Aorta (tissue), 5 donors: ENCODE results near the gene RAB11FIP4. TPM values are rescaled to one million over a fixed set of nuclear protein-coding genes. Genes with fewer than 3 reads are reported as not detected.
A peak's percentile ranks its signal among the peaks of the same experiment; 100 is the strongest.

ENCODE experiments used
- ATAC-seq: fragments of 200-7000 bp; cut with Tn5 transposase; one replicate; pipeline ENCODE4 v1.9.1; 2022; ENCODE audit warnings: moderate library complexity; ENCODE audit not compliant: low FRiP score
- DNase-seq, 2 donors: peaks; one replicate each; pipeline ENCODE4 v3.0.0-alpha.2; 2020
- H3K27ac ChIP-seq, 2 donors: one replicate each; pipeline ENCODE4 v1.5.1; 2013; ENCODE audit warnings: low read length in 2 of 2, mild to moderate bottlenecking in 2 of 2, moderate library complexity in 2 of 2, control low read depth in 1 of 2, inconsistent platforms in 1 of 2, low read depth in 1 of 2
- H3K27me3 ChIP-seq, 2 donors: one replicate each; pipeline ENCODE4 v1.6.1; 2013; ENCODE audit warnings: control low read depth in 1 of 2, low read length in 1 of 2, mild to moderate bottlenecking in 1 of 2, moderate library complexity in 1 of 2; ENCODE audit not compliant: insufficient read depth in 2 of 2, control insufficient read depth in 1 of 2
- H3K36me3 ChIP-seq, 2 donors: one replicate each; pipeline ENCODE4 v1.6.1; 2013; ENCODE audit warnings: control low read depth in 1 of 2, low read length in 1 of 2, mild to moderate bottlenecking in 1 of 2; ENCODE audit not compliant: insufficient read depth in 2 of 2, control insufficient read depth in 1 of 2
- H3K4me1 ChIP-seq, 2 donors: one replicate each; pipeline ENCODE4 v1.6.1; 2013; ENCODE audit warnings: low read length in 2 of 2, control low read depth in 1 of 2, mild to moderate bottlenecking in 1 of 2, moderate library complexity in 1 of 2; ENCODE audit not compliant: insufficient read depth in 2 of 2, control insufficient read depth in 1 of 2
- H3K4me3 ChIP-seq, 2 donors: one replicate each; pipeline ENCODE4 v1.5.1; 2013; ENCODE audit warnings: low read length in 2 of 2, control low read depth in 1 of 2, mild to moderate bottlenecking in 1 of 2
- H3K9me3 ChIP-seq: one replicate; pipeline ENCODE4 v1.6.1; 2013; ENCODE audit warnings: mild to moderate bottlenecking, low read length; ENCODE audit not compliant: control insufficient read depth
- WGBS, 2 donors: extraction: QIAGEN DNeasy Blood & Tissue Kit; methylation state at CpG; one replicate each; pipeline ENCODE4 v1.1.7; 2013; 5-methylcytosine and 5-hydroxymethylcytosine counted together
- intact Hi-C, 2 donors: fragments of 100-400 bp; cut with DNase I; formaldehyde crosslinking; loops; one replicate each; pipeline versions ENCODE4 v1.14.2 to v1.15.0; 2022
- polyA plus RNA-seq, 2 donors: library from polyadenylated mRNA; stranded (reverse); fragments of 200-250 nt; gene quantifications; one replicate each; pipeline ENCODE4 v1.2.3, GENCODE V29; 2013
- total RNA-seq, 2 donors: library from RNA; stranded (reverse); fragmentation: NEBNext Ultra II Directional; extraction: Animal tissue kit (Norgen Biotek cat#: 25700); gene quantifications; one replicate each; pipeline ENCODE4 v1.2.1, GENCODE V29; 2021
- donor health status: healthy with polysubstance abuse.
- donor health status: Bipolar disorder and iron deficiency.
- donor health status: DM: no; HTN: no; CAD: no.
- donor health status: DM: no; HTN: no; CAD: no.
- donor health status: DM: yes; HTN: yes; CAD: no.

Gene RAB11FIP4
- total and polyA plus RNA-seq, 4 donors, result 0.15 to 2.6 (median 1.4) TPM

DNA sequence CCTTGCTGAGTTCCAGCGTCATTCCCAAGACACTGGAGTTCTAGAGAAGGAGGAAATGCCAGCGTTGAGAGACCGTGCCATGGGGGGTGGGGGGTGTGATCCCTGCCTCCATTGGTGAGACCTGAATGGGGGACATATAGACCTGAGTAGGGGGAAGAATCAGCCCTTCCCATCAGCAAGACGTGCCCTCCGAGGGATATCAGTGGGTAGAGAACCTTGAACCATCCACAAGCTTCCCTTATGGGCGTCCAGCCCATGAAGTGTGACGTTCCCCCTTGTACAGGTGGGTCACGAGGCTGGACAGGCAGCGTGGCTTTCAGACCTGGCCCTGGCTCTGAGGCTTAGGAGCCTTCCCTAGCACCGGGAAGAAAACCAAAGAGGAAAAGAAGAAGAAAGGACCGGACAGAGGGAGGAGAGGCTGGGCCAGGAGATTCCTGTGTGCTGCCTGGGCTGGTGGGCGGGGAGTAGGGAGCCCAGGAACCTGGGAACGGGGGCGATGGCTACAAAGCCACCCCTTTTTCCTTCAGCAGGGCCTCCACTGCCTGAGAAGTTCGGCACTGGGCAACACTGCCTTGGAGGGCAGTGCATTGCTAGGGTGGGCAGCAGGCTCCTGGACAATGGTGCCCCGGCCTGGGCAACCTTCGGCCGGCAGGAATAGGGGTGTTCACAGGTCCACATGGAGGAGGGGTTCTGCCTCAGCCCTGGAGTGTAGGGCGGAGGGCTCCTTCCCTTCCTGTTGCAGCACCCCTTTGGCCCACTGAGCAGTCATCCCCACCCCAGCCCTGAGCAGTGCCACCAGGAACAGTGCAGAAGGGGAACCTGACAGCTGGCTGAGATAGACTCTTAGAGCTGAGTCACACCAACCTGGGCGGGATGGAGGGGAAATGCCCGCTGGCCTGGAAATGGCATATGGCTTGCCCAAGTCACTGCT lies 7.2 kb downstream of the RAB11FIP4 start:
- no peaks in the 10 kb centered on the region for H3K27me3 ChIP-seq
- no peaks in the 10 kb centered on the region for H3K4me1 ChIP-seq
- H3K9me3 ChIP-seq, result no peaks in the 10 kb centered on the region
- H3K4me3 ChIP-seq, result no peak overlapping the region
- H3K27ac ChIP-seq, result no peak overlapping the region
- WGBS, 2 donors, result 77 to 79% methylated on average over 21 of the region's 21 CpGs
- H3K36me3 ChIP-seq, result no peaks in the 10 kb centered on the region
- ATAC-seq, result no peak
- DNase-seq, result peak in 1 of 2 donors; percentile 43
- intact Hi-C loops, result no loop called here

DNA sequence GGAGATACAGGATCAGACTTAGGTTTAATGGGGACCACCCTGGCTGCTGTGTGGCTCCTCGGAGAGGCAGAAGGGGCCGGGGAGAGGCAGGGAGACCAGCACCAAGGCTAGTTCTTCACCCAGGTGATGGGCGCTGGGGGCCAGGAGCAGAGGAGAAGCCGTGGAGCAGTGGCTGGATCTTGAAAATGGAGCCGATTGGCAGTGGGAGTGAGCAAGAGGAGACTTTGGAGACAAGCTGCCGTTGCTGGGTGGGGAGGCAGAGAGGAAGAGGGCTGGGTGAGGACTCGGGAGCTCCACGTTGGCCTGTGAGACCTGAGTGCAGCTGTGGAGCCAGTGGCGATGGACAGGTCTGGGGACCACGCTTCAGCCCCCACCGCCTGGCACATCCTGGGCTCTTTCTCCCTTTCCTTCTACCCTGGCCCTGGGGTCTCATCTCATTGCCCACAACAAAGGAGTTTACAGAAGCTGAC lies 9.0 kb downstream of the RAB11FIP4 start:
- no peak overlapping the region for H3K4me3 ChIP-seq
- H3K27ac ChIP-seq, result no peak overlapping the region
- 61 to 63% methylated on average over 10 to 11 of the region's 11 CpGs for WGBS, 2 donors
- intact Hi-C loops, result no loop called here
- ATAC-seq (no peak), DNase-seq (no peak)
- H3K4me1 ChIP-seq, result no peaks in the 10 kb centered on the region
- no peaks in the 10 kb centered on the region for H3K9me3 ChIP-seq
- H3K36me3 ChIP-seq, result no peaks in the 10 kb centered on the region
- no peaks in the 10 kb centered on the region for H3K27me3 ChIP-seq

DNA sequence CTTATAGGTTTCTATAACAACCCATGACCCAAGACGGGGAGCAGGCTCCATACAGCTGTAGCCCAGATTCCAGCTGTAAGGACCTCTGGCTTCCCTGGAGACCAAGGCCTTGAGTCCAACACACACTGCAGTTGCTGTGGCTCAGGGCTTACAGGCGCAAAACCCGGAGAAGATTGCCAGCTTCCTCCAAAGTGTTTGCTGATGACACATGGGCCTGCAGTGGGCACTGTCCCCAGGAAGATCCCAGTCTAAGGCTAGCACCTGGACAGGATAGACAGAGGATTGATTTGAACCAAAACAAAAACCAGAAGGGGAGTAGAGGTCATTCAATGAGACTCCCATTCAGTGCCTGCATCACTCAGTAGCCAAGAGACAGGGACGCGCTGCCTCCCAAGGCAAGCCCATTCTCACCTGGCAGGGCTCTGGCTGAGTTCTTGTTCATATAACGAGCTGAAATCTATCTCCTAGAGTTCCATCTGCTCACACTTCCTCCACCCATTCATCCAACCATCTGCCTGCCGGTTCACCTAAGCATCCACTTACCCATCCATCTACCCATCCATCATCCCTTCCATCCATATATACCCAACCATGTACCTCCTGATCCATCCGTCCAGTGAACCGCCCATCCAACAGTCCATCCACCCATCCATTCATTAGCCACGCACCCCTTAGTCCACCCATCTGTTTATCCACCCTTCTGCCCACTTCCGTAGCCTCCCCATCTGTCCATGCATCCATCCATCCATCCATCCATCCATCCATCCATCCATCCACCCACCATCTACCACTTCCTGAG lies 10.2 kb downstream of the RAB11FIP4 start:
- H3K27me3 ChIP-seq, result no peaks in the 10 kb centered on the region
- H3K36me3 ChIP-seq, result no peaks in the 10 kb centered on the region
- intact Hi-C loops, result no loop called here
- H3K27ac ChIP-seq, result no peak overlapping the region
- WGBS, 2 donors, result 87% methylated on average over 11 of the region's 11 CpGs
- ATAC-seq (no peak), DNase-seq (no peak)
- no peak overlapping the region for H3K4me3 ChIP-seq
- no peaks in the 10 kb centered on the region for H3K9me3 ChIP-seq
- H3K4me1 ChIP-seq, result no peaks in the 10 kb centered on the region

DNA sequence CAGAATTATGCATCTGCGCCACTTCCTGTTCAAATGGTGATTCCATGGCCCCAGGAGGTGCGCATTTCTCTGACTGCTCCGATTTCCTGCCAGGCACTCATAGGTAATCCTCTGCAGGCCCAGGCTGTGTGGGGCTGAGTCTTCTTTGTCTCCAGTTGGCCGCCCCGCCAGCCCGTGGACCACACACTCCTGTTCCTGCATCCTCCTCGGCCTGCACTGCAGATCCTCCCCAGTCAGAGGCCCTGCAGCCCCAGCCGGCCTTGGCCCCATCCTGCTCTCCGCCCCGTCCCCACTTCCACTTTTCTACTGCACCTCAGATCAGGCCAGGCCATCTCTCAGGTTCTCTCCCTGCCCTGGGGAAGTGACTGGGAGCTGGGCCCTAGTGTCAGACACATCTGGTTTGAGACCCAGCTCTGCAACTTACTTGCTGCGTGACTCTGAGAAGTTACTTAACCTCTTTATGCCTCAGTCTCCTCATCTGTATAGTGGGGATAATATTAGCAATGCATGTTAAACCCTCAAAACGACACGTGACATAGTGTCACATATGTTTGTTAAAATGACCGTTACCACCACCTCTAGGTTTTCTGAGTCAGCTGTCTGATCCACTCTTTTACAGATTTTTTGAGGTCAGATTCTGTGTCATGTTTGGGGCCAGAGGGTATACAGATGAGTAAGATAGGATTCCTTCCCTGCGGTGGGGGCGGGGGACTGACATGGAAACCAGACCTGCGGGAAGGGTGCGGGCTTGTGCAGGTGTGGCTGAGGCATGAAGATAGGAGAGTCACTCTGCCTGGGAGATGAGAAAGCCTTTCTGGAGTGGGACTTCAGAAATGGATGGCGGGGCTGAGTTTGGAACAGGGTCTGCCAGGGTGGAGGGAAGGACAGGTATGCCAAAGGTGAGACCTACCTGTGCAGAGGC lies 12.8 kb downstream of the RAB11FIP4 start:
- no peak overlapping the region for H3K4me3 ChIP-seq
- ATAC-seq, result no peak
- no peaks in the 10 kb centered on the region for H3K27me3 ChIP-seq
- intact Hi-C loops, result no loop called here
- 80 to 86% methylated on average over 18 to 19 of the region's 19 CpGs for WGBS, 2 donors
- no peak overlapping the region for H3K27ac ChIP-seq
- no peaks in the 10 kb centered on the region for H3K36me3 ChIP-seq
- no peaks in the 10 kb centered on the region for H3K9me3 ChIP-seq
- peak in 1 of 2 donors; percentile 20 for DNase-seq
- no peaks in the 10 kb centered on the region for H3K4me1 ChIP-seq

DNA sequence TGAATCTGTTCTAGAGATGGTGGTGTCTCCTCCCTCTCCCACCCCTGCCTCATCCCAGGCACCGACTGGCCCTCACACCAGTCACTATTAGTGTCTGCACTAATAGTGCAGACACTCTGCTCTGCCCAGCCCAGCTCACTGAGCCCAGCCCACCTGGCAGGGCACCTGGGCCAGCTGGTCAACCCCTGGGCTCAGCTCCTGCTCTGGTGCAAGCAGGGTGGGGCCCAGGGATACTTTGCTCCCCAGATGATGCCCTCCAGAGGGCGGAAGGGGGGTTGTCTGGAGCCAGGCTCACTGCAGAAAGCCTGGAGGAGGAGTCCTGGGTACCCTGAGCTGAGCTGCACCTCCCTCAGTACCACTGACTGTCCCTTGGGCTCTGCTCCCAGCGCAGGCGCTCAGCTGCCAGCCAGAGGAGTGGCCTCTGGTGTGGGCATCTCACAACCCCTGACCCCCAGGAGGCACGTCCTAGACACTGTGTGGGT lies 14.5 kb downstream of the RAB11FIP4 start:
- intact Hi-C loops, result no loop called here
- DNase-seq (peak; percentile 17 to 70), ATAC-seq (no peak)
- Histone ChIP-seq H3K4me3 (no peak overlapping the region), H3K9me3 (no peaks in the 10 kb centered on the region), H3K4me1 (no peaks in the 10 kb centered on the region), H3K27ac (no peak overlapping the region), H3K27me3 (no peaks in the 10 kb centered on the region), H3K36me3 (no peaks in the 10 kb centered on the region)
- 35 to 36% methylated on average over 5 of the region's 5 CpGs for WGBS, 2 donors

DNA sequence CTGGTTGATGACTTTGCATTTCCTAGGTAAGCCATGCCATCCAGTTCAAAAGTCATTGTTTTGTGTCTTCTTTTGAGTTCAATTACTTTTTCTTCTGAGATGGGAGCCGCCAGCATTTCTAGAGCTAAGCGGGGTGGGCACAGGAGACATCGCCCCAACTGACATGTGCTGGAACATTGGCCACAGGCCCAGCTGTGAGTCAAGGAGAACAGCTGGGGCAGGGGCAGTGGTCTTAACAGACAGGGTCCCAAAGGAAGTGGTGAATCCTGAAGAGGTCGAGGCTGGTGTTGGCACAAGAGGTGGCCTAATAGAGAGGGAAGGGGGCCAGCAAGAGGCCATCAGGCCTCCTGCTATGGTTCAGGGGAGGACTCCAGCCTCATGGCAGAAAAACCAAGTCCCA lies 17.1 kb downstream of the RAB11FIP4 start:
- DNase-seq, result peak; percentile 12 to 40
- Histone ChIP-seq H3K9me3 (no peaks in the 10 kb centered on the region), H3K27me3 (no peaks in the 10 kb centered on the region), H3K27ac (no peak overlapping the region), H3K36me3 (no peaks in the 10 kb centered on the region), H3K4me3 (no peak overlapping the region), H3K4me1 (no peaks in the 10 kb centered on the region)
- ATAC-seq, result no peak
- intact Hi-C loops, result no loop called here
- 76 to 81% methylated on average over 4 of the region's 4 CpGs for WGBS, 2 donors

DNA sequence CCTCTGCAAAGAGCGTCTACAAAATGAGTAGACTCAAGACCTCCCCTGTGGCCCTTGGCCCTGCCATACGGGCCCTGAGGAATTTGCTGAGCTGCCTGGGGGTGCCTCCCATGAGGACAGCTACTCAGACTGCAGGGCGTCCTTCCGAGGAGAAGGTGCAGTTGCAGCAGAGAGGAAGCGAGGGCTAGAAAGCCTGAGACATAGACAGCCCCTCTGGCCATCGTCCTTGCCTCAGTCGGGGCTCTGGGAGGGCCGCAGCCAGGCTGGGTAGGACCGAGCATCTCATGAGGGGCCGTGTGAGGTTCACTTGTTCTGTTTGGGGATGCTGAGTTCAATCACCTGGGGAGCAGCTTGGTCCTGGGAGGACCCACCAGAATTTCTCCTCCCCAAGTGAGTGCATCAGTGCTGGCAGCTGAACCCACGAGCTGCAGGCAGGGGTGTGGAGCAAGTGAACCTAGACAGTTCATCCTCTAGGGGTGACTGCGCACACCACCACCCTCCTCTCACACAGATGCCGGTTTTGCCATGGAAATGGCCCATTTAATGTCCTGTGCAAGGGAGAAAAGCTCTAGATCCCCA lies 20.3 kb downstream of the RAB11FIP4 start:
- DNase-seq (peak in 1 of 2 donors; percentile 62), ATAC-seq (no peak)
- Histone ChIP-seq H3K27ac (no peak overlapping the region), H3K36me3 (no peaks in the 10 kb centered on the region), H3K27me3 (no peaks in the 10 kb centered on the region), H3K4me1 (no peaks in the 10 kb centered on the region), H3K4me3 (no peak overlapping the region), H3K9me3 (no peaks in the 10 kb centered on the region)
- 80 to 86% methylated on average over 13 of the region's 13 CpGs for WGBS, 2 donors
- intact Hi-C loops, result no loop called here

DNA sequence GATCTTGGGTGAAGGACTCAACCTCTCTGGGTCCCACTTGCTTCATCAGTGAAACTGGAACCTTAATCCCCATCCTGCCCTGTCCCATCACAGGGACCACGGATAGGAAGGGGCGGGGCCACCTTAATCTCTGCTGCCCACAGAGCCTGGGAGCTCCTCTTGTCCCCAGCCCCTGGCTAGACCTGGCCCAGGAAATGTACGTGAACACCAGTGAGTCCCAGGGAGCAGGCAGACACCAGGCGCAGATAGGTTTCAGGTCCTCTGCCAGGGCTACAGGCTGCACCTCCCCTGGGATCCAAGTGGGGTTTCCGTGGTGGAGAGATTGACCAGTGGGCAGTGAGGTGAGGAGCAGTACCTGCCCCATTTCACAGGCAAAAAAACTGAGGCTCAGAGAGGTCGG lies 21.0 kb downstream of the RAB11FIP4 start:
- no peak for ATAC-seq
- H3K4me1 ChIP-seq, result no peaks in the 10 kb centered on the region
- H3K27ac ChIP-seq, result no peak overlapping the region
- no peaks in the 10 kb centered on the region for H3K36me3 ChIP-seq
- WGBS, 2 donors, result 62 to 65% methylated on average over 6 of the region's 6 CpGs
- H3K4me3 ChIP-seq, result no peak overlapping the region
- no peaks in the 10 kb centered on the region for H3K27me3 ChIP-seq
- intact Hi-C loops, result no loop called here
- DNase-seq, result peak in 1 of 2 donors; percentile 62
- no peaks in the 10 kb centered on the region for H3K9me3 ChIP-seq
